Measurements from ENCODE around the gene KDM8.

DNA sequence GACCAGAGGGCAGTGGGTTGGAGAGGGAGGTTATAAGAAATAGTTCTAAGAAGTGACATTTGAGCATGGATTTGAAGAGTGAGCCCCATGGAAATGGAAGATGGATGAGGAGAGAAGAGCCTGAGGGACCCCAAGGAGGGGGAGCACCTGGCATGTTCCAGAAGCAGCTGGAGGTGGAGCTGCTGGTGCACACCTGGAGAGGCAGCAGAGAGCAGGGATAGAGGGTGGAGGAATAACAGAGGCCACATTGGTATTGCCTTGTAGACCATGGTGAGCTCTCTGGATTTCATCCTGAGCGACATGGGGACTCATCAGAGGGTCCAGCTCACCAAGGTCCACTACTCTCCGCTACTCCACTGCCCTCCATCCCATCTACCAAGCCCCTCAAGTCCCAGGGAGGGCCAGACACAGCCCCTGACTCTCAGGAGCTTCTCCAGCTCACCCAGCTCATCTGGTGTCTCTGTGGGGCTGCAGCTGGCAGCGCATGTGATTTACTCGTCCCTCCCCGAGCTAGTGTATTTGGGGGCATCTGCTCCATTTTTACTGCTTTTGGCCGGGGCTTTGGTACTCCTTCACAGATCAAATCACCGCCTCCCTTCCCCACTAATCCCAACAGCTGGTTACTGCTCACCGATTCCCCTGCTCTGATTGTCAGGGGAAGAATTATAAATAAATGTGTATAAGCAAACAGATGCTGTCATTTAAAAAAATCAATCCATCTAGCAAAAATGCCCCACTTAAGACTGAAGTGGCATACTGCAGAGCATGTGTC, 22.1 kb upstream of the KDM8 start:
- TF ChIP-seq, protein P1, sequence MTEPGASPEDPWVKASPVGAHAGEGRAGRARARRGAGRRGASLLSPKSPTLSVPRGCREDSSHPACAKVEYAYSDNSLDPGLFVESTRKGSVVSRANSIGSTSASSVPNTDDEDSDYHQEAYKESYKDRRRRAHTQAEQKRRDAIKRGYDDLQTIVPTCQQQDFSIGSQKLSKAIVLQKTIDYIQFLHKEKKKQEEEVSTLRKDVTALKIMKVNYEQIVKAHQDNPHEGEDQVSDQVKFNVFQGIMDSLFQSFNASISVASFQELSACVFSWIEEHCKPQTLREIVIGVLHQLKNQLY (CRISPR knock-in tag; IDR thresholded peaks at IDR 0.05) = no peak
- TF ChIP-seq, protein P2, sequence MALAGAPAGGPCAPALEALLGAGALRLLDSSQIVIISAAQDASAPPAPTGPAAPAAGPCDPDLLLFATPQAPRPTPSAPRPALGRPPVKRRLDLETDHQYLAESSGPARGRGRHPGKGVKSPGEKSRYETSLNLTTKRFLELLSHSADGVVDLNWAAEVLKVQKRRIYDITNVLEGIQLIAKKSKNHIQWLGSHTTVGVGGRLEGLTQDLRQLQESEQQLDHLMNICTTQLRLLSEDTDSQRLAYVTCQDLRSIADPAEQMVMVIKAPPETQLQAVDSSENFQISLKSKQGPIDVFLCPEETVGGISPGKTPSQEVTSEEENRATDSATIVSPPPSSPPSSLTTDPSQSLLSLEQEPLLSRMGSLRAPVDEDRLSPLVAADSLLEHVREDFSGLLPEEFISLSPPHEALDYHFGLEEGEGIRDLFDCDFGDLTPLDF (CRISPR knock-in tag; IDR thresholded peaks at IDR 0.05) = no peak
- TF ChIP-seq ELF4 (CRISPR knock-in tag; IDR thresholded peaks at IDR 0.05; ENCODE audit: low read depth) = no peak
- no peak for TF ChIP-seq TEAD4 (CRISPR knock-in tag; IDR thresholded peaks at IDR 0.05)
- TF ChIP-seq, protein P3, sequence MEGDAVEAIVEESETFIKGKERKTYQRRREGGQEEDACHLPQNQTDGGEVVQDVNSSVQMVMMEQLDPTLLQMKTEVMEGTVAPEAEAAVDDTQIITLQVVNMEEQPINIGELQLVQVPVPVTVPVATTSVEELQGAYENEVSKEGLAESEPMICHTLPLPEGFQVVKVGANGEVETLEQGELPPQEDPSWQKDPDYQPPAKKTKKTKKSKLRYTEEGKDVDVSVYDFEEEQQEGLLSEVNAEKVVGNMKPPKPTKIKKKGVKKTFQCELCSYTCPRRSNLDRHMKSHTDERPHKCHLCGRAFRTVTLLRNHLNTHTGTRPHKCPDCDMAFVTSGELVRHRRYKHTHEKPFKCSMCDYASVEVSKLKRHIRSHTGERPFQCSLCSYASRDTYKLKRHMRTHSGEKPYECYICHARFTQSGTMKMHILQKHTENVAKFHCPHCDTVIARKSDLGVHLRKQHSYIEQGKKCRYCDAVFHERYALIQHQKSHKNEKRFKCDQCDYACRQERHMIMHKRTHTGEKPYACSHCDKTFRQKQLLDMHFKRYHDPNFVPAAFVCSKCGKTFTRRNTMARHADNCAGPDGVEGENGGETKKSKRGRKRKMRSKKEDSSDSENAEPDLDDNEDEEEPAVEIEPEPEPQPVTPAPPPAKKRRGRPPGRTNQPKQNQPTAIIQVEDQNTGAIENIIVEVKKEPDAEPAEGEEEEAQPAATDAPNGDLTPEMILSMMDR (IDR thresholded peaks at IDR 0.05) = no peak
- TF ChIP-seq SMAD3 (CRISPR knock-in tag; IDR thresholded peaks at IDR 0.05; ENCODE audit: borderline replicate concordance) = no peak
- TF ChIP-seq, protein P4, sequence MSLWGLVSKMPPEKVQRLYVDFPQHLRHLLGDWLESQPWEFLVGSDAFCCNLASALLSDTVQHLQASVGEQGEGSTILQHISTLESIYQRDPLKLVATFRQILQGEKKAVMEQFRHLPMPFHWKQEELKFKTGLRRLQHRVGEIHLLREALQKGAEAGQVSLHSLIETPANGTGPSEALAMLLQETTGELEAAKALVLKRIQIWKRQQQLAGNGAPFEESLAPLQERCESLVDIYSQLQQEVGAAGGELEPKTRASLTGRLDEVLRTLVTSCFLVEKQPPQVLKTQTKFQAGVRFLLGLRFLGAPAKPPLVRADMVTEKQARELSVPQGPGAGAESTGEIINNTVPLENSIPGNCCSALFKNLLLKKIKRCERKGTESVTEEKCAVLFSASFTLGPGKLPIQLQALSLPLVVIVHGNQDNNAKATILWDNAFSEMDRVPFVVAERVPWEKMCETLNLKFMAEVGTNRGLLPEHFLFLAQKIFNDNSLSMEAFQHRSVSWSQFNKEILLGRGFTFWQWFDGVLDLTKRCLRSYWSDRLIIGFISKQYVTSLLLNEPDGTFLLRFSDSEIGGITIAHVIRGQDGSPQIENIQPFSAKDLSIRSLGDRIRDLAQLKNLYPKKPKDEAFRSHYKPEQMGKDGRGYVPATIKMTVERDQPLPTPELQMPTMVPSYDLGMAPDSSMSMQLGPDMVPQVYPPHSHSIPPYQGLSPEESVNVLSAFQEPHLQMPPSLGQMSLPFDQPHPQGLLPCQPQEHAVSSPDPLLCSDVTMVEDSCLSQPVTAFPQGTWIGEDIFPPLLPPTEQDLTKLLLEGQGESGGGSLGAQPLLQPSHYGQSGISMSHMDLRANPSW (CRISPR knock-in tag; conservative IDR thresholded peaks at IDR 0.05; ENCODE audit: low read depth) = no peak
